Subcutaneous adipose tissue (tissue), 4 donors: ENCODE data around the gene SMARCA5. TPM values are rescaled to one million over a fixed set of nuclear protein-coding genes. Genes with fewer than 3 reads are reported as not detected.

Experiments
- CTCF ChIP-seq: fragments of 450-650 bp; IDR thresholded peaks from one replicate; pipeline ENCODE4 v1.5.1; 2016; ENCODE audit warnings: low read depth, mild to moderate bottlenecking, control low read depth, antibody characterized with exemption, moderate library complexity
- total RNA-seq, 4 donors: library from RNA; depleted of rRNA; stranded (reverse); fragments of >200 nt; gene quantifications; one replicate each; pipeline ENCODE4 v1.1.0, GENCODE V29; 2016

SMARCA5 gene
- total RNA-seq, 4 donors from 2014 or later = 25.6 to 53.5 (median 30.6) TPM

- TF ChIP-seq CTCF = no peak
Measured at GRCh38 chr4:143558823-143559756, 45.6 kb downstream of the SMARCA5 start.

- no peak for TF ChIP-seq CTCF
Measured at GRCh38 chr4:143559757-143560147, 46.2 kb downstream of the SMARCA5 start.

- no peak for TF ChIP-seq CTCF
Measured at GRCh38 chr4:143564472-143564871, 51.0 kb downstream of the SMARCA5 start.

- no peak for TF ChIP-seq CTCF
Measured at GRCh38 chr4:143575331-143575730, 61.8 kb downstream of the SMARCA5 start.

- TF ChIP-seq CTCF = no peak
Measured at GRCh38 chr4:143581331-143581946, 67.9 kb downstream of the SMARCA5 start.

GRCh38 chr4:143585548-143585947, 72.0 kb downstream of the SMARCA5 start:
- TF ChIP-seq CTCF = no peak

- no peak for TF ChIP-seq CTCF
Measured at GRCh38 chr4:143586080-143586479, 72.6 kb downstream of the SMARCA5 start.
